Neural cell (in vitro differentiated cells): Measurements from ENCODE around the gene SNAI1.

Source experiments
- CTCF ChIP-seq: fragments of 450-650 bp; IDR thresholded peaks from 2 replicates; pipeline ENCODE4 v1.5.1; 2014; ENCODE audit warnings: antibody characterized with exemption, mild to moderate bottlenecking, moderate library complexity; ENCODE audit not compliant: poor library complexity, severe bottlenecking
- EP300 ChIP-seq: fragments of 450-650 bp; conservative IDR thresholded peaks from 2 replicates; pipeline ENCODE4 v1.6.1; 2014; ENCODE audit warnings: antibody characterized with exemption, mild to moderate bottlenecking, moderate library complexity; ENCODE audit not compliant: poor library complexity, severe bottlenecking
- EZH2 ChIP-seq: fragments of 200-600, 300-800 bp; shearing (Covaris generic), sonication (generic); IDR thresholded peaks from 2 replicates; pipeline ENCODE4 v1.6.1; 2014; ENCODE audit warnings: antibody characterized with exemption, low read length, borderline replicate concordance, mild to moderate bottlenecking; ENCODE audit not compliant: insufficient read depth, poor library complexity, severe bottlenecking
- MXI1 ChIP-seq: fragments of 450-650 bp; conservative IDR thresholded peaks from 2 replicates; pipeline ENCODE4 v1.6.1; 2014; ENCODE audit warnings: antibody characterized with exemption, mild to moderate bottlenecking; ENCODE audit not compliant: poor library complexity, severe bottlenecking
- POLR2AphosphoS5 ChIP-seq: IDR thresholded peaks from 2 replicates; pipeline ENCODE4 v1.6.1; 2012
- RAD21 ChIP-seq: fragments of 450-650 bp; conservative IDR thresholded peaks from 2 replicates; pipeline ENCODE4 v1.6.1; 2014; ENCODE audit warnings: antibody characterized with exemption, mild to moderate bottlenecking, moderate library complexity
- REST ChIP-seq: IDR thresholded peaks from 2 replicates; pipeline ENCODE4 v1.6.1; 2012; ENCODE audit warnings: borderline replicate concordance
- SMC3 ChIP-seq: fragments of 450-650 bp; conservative IDR thresholded peaks from 2 replicates; pipeline ENCODE4 v1.6.1; 2014; ENCODE audit warnings: antibody characterized with exemption, mild to moderate bottlenecking, moderate library complexity; ENCODE audit not compliant: poor library complexity

DNA sequence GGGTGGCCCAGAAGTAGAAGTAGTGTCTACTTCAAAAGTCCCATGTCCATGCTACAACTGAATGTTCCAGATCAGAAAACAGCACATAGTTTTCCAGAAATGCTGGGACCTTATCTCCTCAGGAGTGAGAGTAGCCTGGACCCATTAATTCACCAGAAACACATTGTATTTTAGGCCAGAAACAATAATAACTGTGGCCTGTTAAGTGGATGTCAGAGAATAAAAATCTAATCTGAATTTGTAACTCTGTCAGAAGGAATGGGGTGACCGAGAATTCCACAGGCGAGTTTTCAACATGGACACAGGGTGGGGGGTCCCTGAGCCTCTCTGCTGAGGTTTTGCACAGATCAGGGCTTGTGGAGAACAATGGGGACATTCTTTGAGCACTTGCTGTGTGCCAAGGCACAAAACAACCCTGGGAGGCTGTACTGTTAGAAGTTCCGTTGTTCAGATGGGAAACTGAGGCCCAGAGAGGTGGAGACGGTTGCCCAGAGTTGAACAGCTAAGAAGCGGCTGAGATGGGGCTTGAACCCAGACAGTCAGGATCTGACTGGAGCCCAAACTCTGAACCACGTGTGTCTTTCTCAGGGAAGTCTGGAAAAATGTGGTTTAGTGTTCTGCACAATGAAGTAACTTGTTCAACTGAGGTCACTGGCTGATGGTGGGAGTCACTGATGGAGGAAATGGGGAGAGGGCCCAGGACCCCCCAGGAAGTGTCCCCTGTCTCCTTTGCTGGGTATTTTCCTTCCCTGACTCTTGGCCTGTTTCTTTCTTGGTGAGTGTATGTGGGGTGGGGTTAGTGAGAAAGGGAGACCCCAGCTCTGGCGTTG, 44.2 kb downstream of the SNAI1 start:
- TF ChIP-seq RAD21 (no peak), EZH2 (no peak), EP300 (no peak), CTCF (no peak), POLR2AphosphoS5 (no peak), MXI1 (no peak), REST (no peak), SMC3 (no peak)
